ENCODE results near the gene BRD4. TPM values are rescaled to one million over a fixed set of nuclear protein-coding genes. Genes with fewer than 3 reads are reported as not detected.

Gene BRD4
- total RNA-seq, 1 donor from 2014 or later = 153 TPM

DNA sequence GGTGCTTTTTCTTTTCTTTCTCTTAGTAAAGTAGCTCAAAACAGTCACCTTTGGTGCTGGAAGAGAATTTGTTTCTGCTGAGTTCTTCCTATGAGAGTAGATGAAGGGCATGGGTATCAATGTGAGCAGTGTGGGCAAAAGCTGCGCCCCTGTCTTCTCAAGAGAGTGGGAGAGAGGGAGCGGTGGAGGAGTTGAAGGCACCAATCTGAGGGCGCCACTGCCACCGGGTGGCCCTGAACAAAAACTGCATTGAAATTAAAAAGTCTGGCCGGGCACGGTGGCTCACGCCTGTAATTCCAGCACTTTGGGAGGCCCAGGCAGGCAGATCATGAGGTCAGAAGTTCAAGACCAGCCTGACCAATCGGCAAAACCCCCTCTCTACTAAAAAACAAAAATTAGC lies 71.4 kb downstream of the BRD4 start:
- Mint-ChIP-seq H3K9me3 (no peaks in the 10 kb centered on the region), H3K36me3 (peaks cover 16% of the 10 kb centered on the region)

DNA sequence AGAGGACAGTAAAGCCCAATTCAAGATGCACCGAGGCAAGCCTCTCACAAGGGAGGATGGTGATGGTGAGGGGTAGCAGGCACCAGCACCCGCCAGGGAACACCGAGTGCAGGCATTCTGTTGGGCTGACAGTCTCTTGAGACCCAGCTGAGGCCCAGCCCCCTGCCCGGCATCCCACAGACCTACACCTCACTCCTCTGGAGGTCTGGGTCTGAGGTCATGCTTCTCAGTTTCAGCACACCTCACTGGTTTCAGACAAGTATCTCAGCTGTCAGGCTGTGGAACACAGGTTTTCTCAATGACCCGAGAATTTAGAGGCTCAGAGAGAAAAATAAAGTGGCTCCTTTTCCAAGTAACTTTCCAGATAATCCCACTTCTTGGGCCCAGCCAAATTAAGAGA lies 72.4 kb downstream of the BRD4 start:
- Mint-ChIP-seq H3K9me3 (no peaks in the 10 kb centered on the region), H3K4me3 (no peak overlapping the region), H3K27ac (no peak overlapping the region), H3K27me3 (ENCODE audit: low read depth) (no peaks in the 10 kb centered on the region), H3K4me1 (no peaks in the 10 kb centered on the region), H3K36me3 (peaks cover 18% of the 10 kb centered on the region)
- DNase-seq (ENCODE audit: low spot score in 2 of 2, unreplicated experiment in 2 of 2) = no peak
- TF ChIP-seq CTCF (IDR thresholded peaks at IDR 0.05; ENCODE audit: unreplicated experiment) = no peak

More for the DNA sequence above, 71.4 kb downstream of the BRD4 start:
- no peaks in the 10 kb centered on the region for H3K27me3 Mint-ChIP-seq (ENCODE audit: low read depth)
- no peak for TF ChIP-seq CTCF (IDR thresholded peaks at IDR 0.05; ENCODE audit: unreplicated experiment)
- no peak overlapping the region for H3K27ac Mint-ChIP-seq
- DNase-seq (ENCODE audit: low spot score in 2 of 2, unreplicated experiment in 2 of 2) = no peak
- no peaks in the 10 kb centered on the region for H3K4me1 Mint-ChIP-seq
- no peak overlapping the region for H3K4me3 Mint-ChIP-seq

DNA sequence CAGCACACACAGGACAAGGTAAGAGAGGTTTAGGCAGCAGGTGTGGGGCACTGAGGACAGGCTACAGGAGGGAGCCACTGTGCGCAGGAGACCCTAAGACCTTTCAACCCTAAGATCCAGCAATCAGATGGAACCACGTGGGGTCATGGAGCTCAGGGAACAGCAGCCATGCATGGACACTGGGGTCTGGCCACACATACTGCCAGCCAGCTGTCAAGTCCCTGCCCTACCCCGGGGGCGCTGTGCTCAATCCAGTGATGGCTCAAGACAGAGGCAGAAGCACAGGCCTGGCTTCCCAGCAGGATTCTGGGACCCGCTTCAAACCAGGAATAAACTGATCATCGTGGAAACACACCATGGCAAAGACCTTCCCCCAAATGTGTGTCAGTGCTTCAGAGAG lies 74.6 kb downstream of the BRD4 start:
- no peak for TF ChIP-seq CTCF (IDR thresholded peaks at IDR 0.05; ENCODE audit: unreplicated experiment)
- Mint-ChIP-seq H3K4me3 (no peak overlapping the region), H3K4me1 (no peaks in the 10 kb centered on the region), H3K27me3 (ENCODE audit: low read depth) (no peaks in the 10 kb centered on the region), H3K9me3 (no peaks in the 10 kb centered on the region), H3K36me3 (peaks cover 22% of the 10 kb centered on the region), H3K27ac (no peak overlapping the region)
- DNase-seq (ENCODE audit: low spot score in 2 of 2, unreplicated experiment in 2 of 2) = no peak

DNA sequence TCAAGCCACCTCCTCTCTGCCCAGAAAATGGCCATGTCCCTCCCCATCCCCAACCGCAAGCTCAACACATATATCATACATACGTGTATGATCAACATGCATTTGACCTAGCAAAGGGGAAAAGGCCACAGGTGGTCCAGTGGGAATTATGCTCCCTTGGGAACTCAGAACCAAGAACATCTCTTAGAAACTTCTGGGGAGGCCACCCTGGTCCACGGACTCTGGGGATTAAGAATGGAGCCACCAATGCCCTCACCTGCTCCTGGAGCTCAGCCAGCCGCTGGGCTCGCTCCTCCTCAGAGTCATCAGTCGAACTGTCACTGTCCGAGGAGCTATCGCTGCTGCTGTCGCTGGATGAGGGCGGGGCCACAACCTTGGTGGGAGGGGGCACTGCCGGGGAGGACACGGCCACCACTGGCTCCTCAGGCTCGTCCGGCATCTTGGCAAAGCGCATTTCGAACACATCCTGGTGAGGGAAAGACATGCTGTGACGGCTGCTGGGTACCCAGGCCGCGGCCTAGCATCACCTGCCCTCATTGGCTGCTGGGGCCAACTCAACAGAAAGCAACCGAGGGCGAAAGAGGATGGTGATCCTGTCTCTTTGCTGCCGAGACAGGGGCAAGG lies 75.5 kb downstream of the BRD4 start:
- Mint-ChIP-seq H3K4me3 (no peak overlapping the region), H3K9me3 (no peaks in the 10 kb centered on the region), H3K4me1 (peaks cover 8% of the 10 kb centered on the region), H3K27me3 (ENCODE audit: low read depth) (no peaks in the 10 kb centered on the region), H3K36me3 (peaks cover 21% of the 10 kb centered on the region), H3K27ac (no peak overlapping the region)
- no peak for TF ChIP-seq CTCF (IDR thresholded peaks at IDR 0.05; ENCODE audit: unreplicated experiment)
- DNase-seq (ENCODE audit: low spot score in 2 of 2, unreplicated experiment in 2 of 2) = no peak

DNA sequence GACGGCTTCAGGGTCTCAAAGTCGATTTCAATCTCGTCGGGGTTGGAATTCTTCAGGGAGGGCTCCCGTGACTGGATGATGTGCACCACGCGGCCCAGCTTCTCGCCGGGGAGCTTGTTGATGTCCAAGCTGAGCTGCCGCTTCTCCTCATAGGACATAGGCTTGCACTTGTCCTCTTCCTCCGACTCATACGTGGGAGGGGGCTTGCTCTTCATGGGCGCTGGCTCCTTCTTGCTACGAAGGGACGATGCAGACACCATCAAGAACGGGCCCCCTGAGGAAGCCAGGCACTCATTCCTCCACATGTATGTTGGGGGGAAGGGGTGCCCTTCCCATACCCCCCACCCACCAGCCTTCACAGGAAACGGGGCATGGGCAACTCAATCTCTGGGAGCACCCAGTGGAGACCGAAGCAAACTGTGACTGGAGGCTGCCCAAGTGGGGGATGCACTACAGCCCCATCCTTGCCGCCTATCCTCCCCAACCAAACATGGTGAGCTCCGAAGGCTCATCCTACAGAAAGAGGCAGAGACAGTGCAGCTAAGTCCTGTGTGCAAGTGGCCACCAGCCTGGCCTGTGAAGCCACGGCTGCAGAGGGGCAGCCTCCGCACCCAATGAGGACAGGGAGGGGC lies 76.9 kb downstream of the BRD4 start:
- Mint-ChIP-seq H3K27me3 (ENCODE audit: low read depth) (no peaks in the 10 kb centered on the region), H3K27ac (no peak overlapping the region), H3K4me1 (peaks cover 12% of the 10 kb centered on the region), H3K4me3 (no peak overlapping the region), H3K36me3 (peaks cover 16% of the 10 kb centered on the region), H3K9me3 (no peaks in the 10 kb centered on the region)
- no peak for DNase-seq (ENCODE audit: low spot score in 2 of 2, unreplicated experiment in 2 of 2)
- TF ChIP-seq CTCF (IDR thresholded peaks at IDR 0.05; ENCODE audit: unreplicated experiment) = no peak
